ENCODE data around the gene NRP1.
"Not testable (repeated sequence)": the region's sequence is repeated elsewhere in the genome, so short reads cannot be mapped to it uniquely, and the experiment has no call there.

The NRP1 gene

DNA sequence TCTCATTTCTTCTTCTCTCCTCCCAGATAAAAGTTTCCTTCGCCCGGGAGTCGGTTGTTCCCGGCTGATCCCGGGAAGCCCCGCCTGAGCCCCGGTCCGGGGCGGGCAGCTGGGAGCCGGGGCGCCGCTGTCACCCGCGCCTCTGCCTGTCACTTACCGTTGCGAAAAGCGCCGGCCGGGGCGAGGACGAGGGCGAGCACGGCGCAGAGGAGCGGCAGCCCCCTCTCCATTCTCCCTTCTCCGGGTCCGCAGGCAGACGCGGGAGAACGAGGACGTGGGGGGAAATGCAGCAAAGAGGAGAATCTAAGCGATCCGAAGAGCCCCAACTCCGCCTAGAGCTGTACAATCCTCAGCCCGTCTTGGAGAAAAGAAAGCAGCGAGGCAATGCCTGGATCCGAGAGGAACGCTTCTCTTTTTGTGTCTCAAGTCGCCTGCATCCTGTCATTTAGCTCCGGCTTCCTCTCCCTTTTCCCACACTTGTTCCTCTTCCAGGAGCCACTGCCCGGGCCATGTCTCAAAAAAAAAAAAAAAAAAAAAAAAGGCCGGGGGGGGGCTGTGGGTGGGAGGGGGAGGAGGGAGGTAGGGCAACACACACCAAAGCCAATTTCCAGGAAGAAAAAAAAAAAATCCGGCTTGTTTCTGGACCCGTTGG lies at the start of gene NRP1:
Gene NRP1 (minus strand): TSS at position 515 of the 652 bp plus-strand sequence. CDS start 285 bp downstream, at position 230.
- peaks cover 68% of the 10 kb centered on the region for H3K27me3 ChIP-seq

DNA sequence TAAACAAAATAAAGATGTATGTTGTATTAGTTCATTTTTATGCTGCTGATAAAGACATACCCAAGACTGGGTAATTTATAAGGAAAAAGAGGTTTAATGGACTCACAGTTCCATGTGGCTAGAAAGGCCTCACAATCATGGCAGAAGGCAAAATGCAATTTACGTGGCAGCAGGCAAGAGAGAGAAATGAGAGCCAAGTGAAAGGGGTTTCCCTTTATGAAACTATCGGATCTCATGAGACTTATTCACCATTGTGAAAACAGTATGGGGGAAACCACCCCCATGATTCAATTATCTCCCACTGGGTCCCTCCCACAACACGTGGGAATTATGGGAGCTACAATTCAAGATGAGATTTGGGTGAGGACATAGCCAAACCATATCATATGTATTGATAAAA lies 49.7 kb upstream of the NRP1 start:
- not testable (repeated sequence) for H3K4me2 ChIP-seq, H3K9me3 ChIP-seq, H3K4me1 ChIP-seq, H3K27me3 ChIP-seq, H3K36me3 ChIP-seq, H3K27ac ChIP-seq, H4K20me1 ChIP-seq, H3K4me3 ChIP-seq, H3K9ac ChIP-seq

More for the DNA sequence above, at the start of gene NRP1:
- Histone ChIP-seq H3K36me3 (no peaks in the 10 kb centered on the region), H3K4me3 (peak within 1 kb of the TSS; percentile 69), H4K20me1 (peaks cover 26% of the 10 kb centered on the region), H3K9ac (peak within 1 kb of the TSS; percentile 78), H3K27ac (no peak within 1 kb of the TSS), H3K4me2 (peak within 1 kb of the TSS; percentile 98), H3K9me3 (no peaks in the 10 kb centered on the region), H3K4me1 (peaks cover 40% of the 10 kb centered on the region)
- TF ChIP-seq Cebpa-rat (IDR thresholded peaks at IDR 0.05) = no peak

DNA sequence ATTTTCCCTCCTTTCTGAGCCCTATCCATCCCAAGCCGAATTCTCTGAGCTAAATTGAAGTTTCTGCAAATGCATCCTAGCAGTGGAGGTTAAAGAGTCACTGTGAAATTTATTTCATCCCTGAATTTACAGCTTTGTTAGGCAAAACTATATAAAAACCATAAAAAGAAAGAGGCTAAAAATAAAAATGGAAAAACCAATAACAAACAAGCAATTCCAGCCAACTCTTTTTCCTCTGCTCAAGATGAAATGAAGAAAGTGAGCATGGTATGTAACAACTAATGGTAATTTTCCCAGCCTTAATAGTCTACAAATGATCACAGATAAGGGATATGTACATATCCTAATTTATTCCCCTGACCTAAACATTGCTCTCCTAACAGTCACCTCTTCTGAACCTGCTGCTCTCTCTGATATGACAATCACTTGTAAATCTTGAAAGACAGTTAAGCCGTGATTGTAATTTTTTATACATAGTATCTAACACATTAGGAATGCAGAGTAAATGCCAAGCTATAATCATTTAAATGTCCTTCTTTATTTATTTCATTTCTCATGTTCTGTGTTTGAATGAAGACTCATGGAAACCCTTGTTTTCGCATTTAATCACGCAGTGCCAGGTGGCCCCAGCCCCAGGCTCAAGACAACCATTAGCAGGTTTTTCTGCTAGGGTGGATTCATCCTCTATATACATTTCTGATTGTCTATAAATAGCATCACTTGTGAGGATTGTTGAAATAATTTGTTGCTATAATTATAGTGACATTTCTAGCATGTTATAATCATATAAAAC lies 48.6 kb upstream of the NRP1 start:
- no peak for TF ChIP-seq Cebpa-rat (IDR thresholded peaks at IDR 0.05)
- H3K27ac ChIP-seq = no peak overlapping the region
- H3K27me3 ChIP-seq = no peaks in the 10 kb centered on the region
- H3K36me3 ChIP-seq = no peaks in the 10 kb centered on the region
- no peaks in the 10 kb centered on the region for H4K20me1 ChIP-seq
- no peak overlapping the region for H3K4me3 ChIP-seq
- no peak overlapping the region for H3K4me2 ChIP-seq
- no peak overlapping the region for H3K9ac ChIP-seq
- no peaks in the 10 kb centered on the region for H3K4me1 ChIP-seq
- no peaks in the 10 kb centered on the region for H3K9me3 ChIP-seq

DNA sequence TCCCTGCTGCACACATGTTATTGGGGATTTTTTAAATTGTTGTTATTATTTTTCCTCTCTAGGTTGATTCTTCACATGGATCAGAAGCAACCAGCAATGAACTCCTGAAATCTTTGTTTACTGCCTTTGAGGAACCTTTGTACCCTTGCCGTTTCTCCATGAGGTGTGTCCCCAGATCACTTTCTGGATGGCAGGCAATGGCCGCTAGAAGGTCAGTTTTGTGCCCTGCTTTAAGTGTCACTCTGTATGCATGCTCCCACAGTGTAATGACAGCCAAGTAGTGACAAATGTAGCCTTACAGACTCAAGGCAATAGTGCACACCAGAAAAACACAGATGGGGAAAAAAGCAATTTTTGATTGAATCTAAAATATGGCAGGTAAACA lies 47.7 kb upstream of the NRP1 start:
- TF ChIP-seq Cebpa-rat (IDR thresholded peaks at IDR 0.05) = no peak
- Histone ChIP-seq H3K4me1 (no peaks in the 10 kb centered on the region), H3K9me3 (no peaks in the 10 kb centered on the region), H3K36me3 (no peaks in the 10 kb centered on the region), H3K27me3 (no peaks in the 10 kb centered on the region), H3K4me3 (no peak overlapping the region), H3K27ac (no peak overlapping the region), H4K20me1 (no peaks in the 10 kb centered on the region), H3K9ac (no peak overlapping the region), H3K4me2 (no peak overlapping the region)

DNA sequence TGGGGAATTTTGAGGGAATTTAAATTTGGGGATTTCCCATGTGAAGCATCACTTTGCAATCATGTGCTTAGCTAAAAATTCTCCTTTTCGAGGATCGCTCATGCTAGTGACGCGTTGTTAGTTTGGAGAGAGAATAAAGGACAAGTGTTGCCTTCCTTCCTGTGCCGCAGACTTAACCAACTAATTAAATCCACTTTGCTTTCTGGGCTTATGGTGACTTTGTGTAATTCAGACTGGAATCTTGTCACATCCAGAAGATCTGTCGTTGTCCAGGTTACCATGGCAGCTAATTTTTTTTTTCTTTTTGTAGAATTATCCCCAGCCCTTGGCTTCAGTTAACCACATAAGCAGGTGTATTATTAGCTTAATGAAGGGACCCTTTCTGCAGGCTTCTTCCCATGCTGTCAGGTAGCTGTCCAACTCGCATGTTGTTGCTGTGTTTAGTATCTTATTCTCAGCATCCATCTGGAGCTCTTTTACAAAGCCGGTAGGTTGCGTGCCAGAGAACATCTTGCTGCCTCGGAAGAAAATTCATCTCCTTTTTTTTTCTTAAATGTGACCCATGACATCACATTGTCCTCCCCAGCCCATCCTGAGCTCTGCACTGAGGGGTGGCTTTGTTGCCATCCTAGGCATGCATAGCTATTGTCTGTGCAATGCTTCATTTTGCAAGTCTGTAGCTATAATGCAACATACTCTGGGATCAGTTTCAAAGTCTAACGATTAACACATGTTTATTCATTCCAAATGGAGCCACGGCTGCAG lies 47.2 kb upstream of the NRP1 start:
- Histone ChIP-seq H3K4me2 (no peak overlapping the region), H3K9me3 (no peaks in the 10 kb centered on the region), H4K20me1 (no peaks in the 10 kb centered on the region), H3K27ac (no peak overlapping the region), H3K27me3 (no peaks in the 10 kb centered on the region), H3K9ac (no peak overlapping the region), H3K4me1 (no peaks in the 10 kb centered on the region), H3K4me3 (no peak overlapping the region), H3K36me3 (no peaks in the 10 kb centered on the region)
- TF ChIP-seq Cebpa-rat (IDR thresholded peaks at IDR 0.05) = no peak

DNA sequence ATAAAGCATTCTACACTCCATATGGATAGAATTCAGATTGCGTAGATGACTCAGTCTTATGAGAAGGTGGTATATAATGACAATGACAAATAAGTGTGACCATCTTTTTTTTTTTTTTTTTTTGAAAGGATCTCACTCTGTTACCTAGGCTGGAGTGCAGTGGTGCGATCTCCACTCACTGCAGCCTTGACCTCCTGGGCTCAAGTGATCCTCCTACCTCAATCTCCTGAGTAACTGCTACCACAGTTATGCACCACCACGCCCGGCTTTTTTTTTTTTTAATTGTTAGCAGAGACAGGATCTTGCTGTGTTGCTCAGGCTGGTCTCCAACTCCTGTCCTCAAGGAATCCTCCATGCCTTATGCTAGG lies 43.2 kb upstream of the NRP1 start:
- Histone ChIP-seq H3K4me2 (no peak overlapping the region), H3K4me3 (no peak overlapping the region), H3K36me3 (no peaks in the 10 kb centered on the region), H3K27ac (no peak overlapping the region), H3K27me3 (no peaks in the 10 kb centered on the region), H3K9me3 (no peaks in the 10 kb centered on the region), H3K9ac (no peak overlapping the region), H3K4me1 (no peaks in the 10 kb centered on the region), H4K20me1 (no peaks in the 10 kb centered on the region)
- TF ChIP-seq Cebpa-rat (IDR thresholded peaks at IDR 0.05) = no peak

DNA sequence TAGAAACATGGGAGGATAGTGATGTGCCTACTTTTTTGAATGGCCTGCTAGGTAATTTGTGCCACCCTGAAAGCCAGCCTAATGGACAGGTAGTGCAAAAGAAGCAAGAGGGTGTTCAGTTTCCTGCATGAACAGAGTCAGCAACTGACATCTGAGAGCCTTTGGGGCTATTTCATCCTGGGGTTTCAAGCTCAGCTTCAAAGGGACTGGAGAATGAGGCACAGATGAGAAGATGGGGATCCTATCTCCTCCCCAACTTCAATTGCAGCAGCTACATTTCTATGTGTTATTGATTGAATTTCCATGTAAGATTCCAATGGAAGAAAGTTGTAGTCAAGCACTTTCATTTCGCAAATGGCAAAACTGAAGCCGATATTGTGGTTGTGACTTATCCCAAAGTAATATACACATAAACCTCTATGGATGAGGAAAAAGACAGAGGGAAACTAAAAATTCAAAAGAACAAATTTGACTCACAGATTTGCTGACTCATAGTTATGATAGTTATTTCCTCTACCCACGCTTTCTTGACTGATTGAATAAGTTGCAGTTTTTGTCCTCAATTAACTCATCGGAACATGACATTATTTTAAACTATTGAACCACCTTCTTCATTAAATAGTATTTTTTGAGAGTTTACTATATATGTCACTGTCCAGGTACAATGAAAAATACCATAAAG lies 42.6 kb upstream of the NRP1 start:
- no peaks in the 10 kb centered on the region for H3K36me3 ChIP-seq
- no peak overlapping the region for H3K4me3 ChIP-seq
- H3K9me3 ChIP-seq = no peaks in the 10 kb centered on the region
- H3K9ac ChIP-seq = no peak overlapping the region
- TF ChIP-seq Cebpa-rat (IDR thresholded peaks at IDR 0.05) = no peak
- no peaks in the 10 kb centered on the region for H3K27me3 ChIP-seq
- no peak overlapping the region for H3K4me2 ChIP-seq
- H3K27ac ChIP-seq = no peak overlapping the region
- H3K4me1 ChIP-seq = no peaks in the 10 kb centered on the region
- H4K20me1 ChIP-seq = no peaks in the 10 kb centered on the region

DNA sequence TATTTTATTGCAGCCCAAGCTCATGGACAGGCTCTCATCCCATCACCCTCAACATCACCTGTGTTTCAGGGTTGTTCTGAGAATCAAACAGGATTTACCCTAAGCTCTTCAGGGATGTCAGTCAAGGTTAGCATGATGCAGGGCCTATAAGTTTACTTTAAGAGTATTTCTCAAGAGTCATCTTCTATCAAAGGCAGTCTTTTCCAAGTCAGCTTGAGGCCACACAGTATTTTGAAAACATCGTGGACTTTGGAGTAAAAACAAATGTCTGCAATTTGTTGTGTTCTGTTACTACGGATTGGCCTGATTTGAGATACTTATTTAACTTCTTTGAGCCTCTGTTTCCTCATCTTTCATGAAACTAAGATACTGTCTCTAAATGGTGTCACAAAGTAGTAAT lies 42.0 kb upstream of the NRP1 start:
- Histone ChIP-seq H4K20me1 (no peaks in the 10 kb centered on the region), H3K9me3 (no peaks in the 10 kb centered on the region), H3K4me2 (no peak overlapping the region), H3K4me1 (no peaks in the 10 kb centered on the region), H3K36me3 (no peaks in the 10 kb centered on the region), H3K9ac (no peak overlapping the region), H3K27ac (no peak overlapping the region), H3K4me3 (no peak overlapping the region), H3K27me3 (no peaks in the 10 kb centered on the region)
- TF ChIP-seq Cebpa-rat (IDR thresholded peaks at IDR 0.05) = no peak

DNA sequence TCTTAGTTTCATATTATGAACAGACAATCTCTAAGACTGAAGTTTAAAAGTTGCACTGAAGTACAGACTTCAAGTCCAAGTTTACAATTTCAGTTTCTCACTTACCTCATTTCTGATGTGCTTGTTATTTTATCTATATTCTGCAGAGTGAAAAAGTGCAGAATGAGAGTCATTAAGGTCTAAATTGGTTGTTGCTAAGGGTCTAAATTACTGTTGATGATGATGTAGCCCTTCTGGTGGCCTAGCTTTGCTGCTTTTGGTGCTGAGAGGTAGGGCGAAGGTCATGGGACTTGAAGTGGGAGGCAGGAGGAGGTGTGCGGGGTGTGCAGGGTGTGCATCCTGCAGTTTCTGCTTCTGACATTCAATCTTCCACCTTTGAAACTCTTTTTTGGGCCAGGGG lies 38.8 kb upstream of the NRP1 start:
- H3K4me3 ChIP-seq = no peak overlapping the region
- H3K9ac ChIP-seq = no peak overlapping the region
- H3K27ac ChIP-seq = no peak overlapping the region
- H3K27me3 ChIP-seq = no peaks in the 10 kb centered on the region
- no peaks in the 10 kb centered on the region for H3K9me3 ChIP-seq
- no peaks in the 10 kb centered on the region for H3K36me3 ChIP-seq
- no peaks in the 10 kb centered on the region for H4K20me1 ChIP-seq
- TF ChIP-seq Cebpa-rat (IDR thresholded peaks at IDR 0.05) = no peak
- H3K4me2 ChIP-seq = no peak overlapping the region
- H3K4me1 ChIP-seq = no peaks in the 10 kb centered on the region
